Esophagus muscularis mucosa (tissue), 4 donors: ENCODE results near the gene SCARF2. TPM values are rescaled to one million over a fixed set of nuclear protein-coding genes. Genes with fewer than 3 reads are reported as not detected.
A peak's percentile ranks its signal among the peaks of the same experiment; 100 is the strongest.

Experiments used
- DNase-seq: peaks from one replicate; pipeline ENCODE4 v3.0.0-alpha.2; 2017; ENCODE audit errors: extremely low spot score
- H3K27ac ChIP-seq, 4 donors: fragments of 200-600 bp; sonication (generic); replicated peaks in 1 of 4; 1 replicate in 3 of 4; 2 replicates in 1 of 4; pipeline ENCODE4 v1.5.1; 2016 to 2019; ENCODE audit warnings: mild to moderate bottlenecking in 1 of 4
- H3K27me3 ChIP-seq, 4 donors: fragments of 200-600 bp; sonication (generic); one replicate each; pipeline versions ENCODE4 v1.5.1 to v1.6.0; 2016 to 2019
- H3K36me3 ChIP-seq, 4 donors: fragments of 200-600 bp; sonication (generic); one replicate each; pipeline ENCODE4 v1.5.1; 2016 to 2019
- H3K4me1 ChIP-seq, 4 donors: fragments of 200-600 bp; sonication (generic); one replicate each; pipeline ENCODE4 v1.5.1; 2016 to 2019
- H3K4me3 ChIP-seq, 4 donors: fragments of 200-600 bp; sonication (generic); 1 replicate in 2 of 4; 2 replicates in 2 of 4; pipeline ENCODE4 v1.5.1; 2016 to 2019; ENCODE audit warnings: mild to moderate bottlenecking in 4 of 4, moderate library complexity in 1 of 4
- H3K9me3 ChIP-seq, 4 donors: fragments of 200-600 bp; sonication (generic); 1 replicate in 3 of 4; 2 replicates in 1 of 4; pipeline ENCODE4 v1.5.1; 2016 to 2019
- CTCF ChIP-seq, 3 experiments: fragments of 200-600 bp in 2 of 3; fragments of 450-650 bp in 1 of 3; sonication (generic) in 2 of 3; IDR thresholded peaks; one replicate each; pipeline ENCODE4 v1.5.1; 2017 to 2019; ENCODE audit warnings: antibody characterized with exemption in 3 of 3, mild to moderate bottlenecking in 2 of 3, moderate library complexity in 1 of 3
- EP300 ChIP-seq: sonication (generic); formaldehyde crosslinking; IDR thresholded peaks from one replicate; pipeline ENCODE4 v1.6.1; 2017; ENCODE audit warnings: antibody characterized with exemption
- POLR2A ChIP-seq: fragments of 450-650 bp; IDR thresholded peaks from one replicate; pipeline ENCODE4 v1.6.1; 2017; ENCODE audit warnings: antibody characterized with exemption, moderate library complexity, mild to moderate bottlenecking, low read depth
- POLR2AphosphoS5 ChIP-seq, 2 donors: sonication (generic); formaldehyde crosslinking; IDR thresholded peaks; one replicate each; pipeline ENCODE4 v1.6.1; 2017; ENCODE audit warnings: antibody characterized with exemption in 2 of 2
- WGBS: methylation state at CpG from one replicate; pipeline ENCODE4 v1.1.5; 2018; 5-methylcytosine and 5-hydroxymethylcytosine counted together
- intact Hi-C: fragments of 100-400 bp; cut with DNase I; formaldehyde crosslinking; loops from one replicate; pipeline ENCODE4 v1.15.1; 2023
- total RNA-seq, 4 donors: library from RNA; depleted of rRNA; stranded (reverse); fragments of >200 nt; gene quantifications; one replicate each; pipeline versions ENCODE4 v1.1.0 to v1.2.1, GENCODE V29; 2016

Gene SCARF2
- total RNA-seq, 4 donors from 2014 or later: 14.5 to 31.6 (median 22.2) TPM

GRCh38 chr22:20464912-20465758 is 27.5 kb upstream of the SCARF2 start:
- peaks cover 9 to 60% (median 32%) of the 10 kb centered on the region in 4 donors for H3K36me3 ChIP-seq
- H3K27me3 ChIP-seq: no peaks in the 10 kb centered on the region
- no peak for DNase-seq
- 93% methylated on average over 15 of the region's 32 CpGs for whole genome bisulfite sequencing
- TF ChIP-seq POLR2A: no peak
- TF ChIP-seq EP300: no peak
- no peak for TF ChIP-seq CTCF (IDR thresholded peaks at IDR 0.05)
- TF ChIP-seq POLR2AphosphoS5 (IDR thresholded peaks at IDR 0.05): no peak
- no peak overlapping the region for H3K4me3 ChIP-seq
- H3K27ac ChIP-seq: no peak overlapping the region
- H3K4me1 ChIP-seq: peaks cover 9 to 17% (median 17%) of the 10 kb centered on the region in 4 donors
- intact Hi-C loops: no loop called here
- no peaks in the 10 kb centered on the region for H3K9me3 ChIP-seq

- Histone ChIP-seq H3K27ac (peak overlapping the region in 1 of 4 donors; percentile 14), H3K27me3 (no peaks in the 10 kb centered on the region), H3K4me1 (peaks cover 9 to 17% (median 17%) of the 10 kb centered on the region in 4 donors), H3K36me3 (peaks cover 9 to 52% (median 32%) of the 10 kb centered on the region in 4 donors), H3K4me3 (no peak overlapping the region), H3K9me3 (no peaks in the 10 kb centered on the region)
- DNase-seq: no peak
- TF ChIP-seq POLR2A (no peak), CTCF (IDR thresholded peaks at IDR 0.05) (no peak), EP300 (no peak), POLR2AphosphoS5 (IDR thresholded peaks at IDR 0.05) (no peak)
- intact Hi-C loops: no loop called here
- WGBS: 85% methylated on average over 10 of the region's 11 CpGs
Measured at GRCh38 chr22:20464096-20464614, 26.5 kb upstream of the SCARF2 start.

- Histone ChIP-seq H3K4me3 (no peak overlapping the region), H3K27me3 (no peaks in the 10 kb centered on the region), H3K27ac (peak overlapping the region in 1 of 4 donors; percentile 14), H3K4me1 (peaks cover 9 to 21% (median 17%) of the 10 kb centered on the region in 4 donors), H3K36me3 (peaks cover 9 to 52% (median 33%) of the 10 kb centered on the region in 4 donors), H3K9me3 (no peaks in the 10 kb centered on the region)
- no peak for DNase-seq
- TF ChIP-seq POLR2AphosphoS5 (IDR thresholded peaks at IDR 0.05) (no peak), EP300 (no peak), CTCF (IDR thresholded peaks at IDR 0.05) (no peak), POLR2A (no peak)
- intact Hi-C loops: no loop called here
- WGBS: 55% methylated on average over 1 of the region's 2 CpGs
Measured at GRCh38 chr22:20463324-20464095, 25.9 kb upstream of the SCARF2 start.

- no peaks in the 10 kb centered on the region for H3K27me3 ChIP-seq
- no peaks in the 10 kb centered on the region for H3K9me3 ChIP-seq
- TF ChIP-seq POLR2A (no peak), POLR2AphosphoS5 (IDR thresholded peaks at IDR 0.05) (no peak), CTCF (IDR thresholded peaks at IDR 0.05) (no peak), EP300 (no peak)
- no peak for DNase-seq
- H3K27ac ChIP-seq: no peak overlapping the region
- no peak overlapping the region for H3K4me3 ChIP-seq
- peaks cover 9 to 29% (median 20%) of the 10 kb centered on the region in 4 donors for H3K4me1 ChIP-seq
- peaks cover 5 to 53% (median 39%) of the 10 kb centered on the region in 4 donors for H3K36me3 ChIP-seq
- intact Hi-C loops: loop anchor here (5.0 kb wide), 1 partner anchor 32 kb away; no protein-coding TSS in a partner anchor
- 89% methylated on average over 4 of the region's 4 CpGs for WGBS
Measured at GRCh38 chr22:20459862-20460261, 22.2 kb upstream of the SCARF2 start.
